Subcutaneous adipose tissue (tissue), 4 donors: Measurements from ENCODE around the gene PIK3C3. TPM values are rescaled to one million over a fixed set of nuclear protein-coding genes. Genes with fewer than 3 reads are reported as not detected.

Experiments
- CTCF ChIP-seq: fragments of 450-650 bp; IDR thresholded peaks from one replicate; pipeline ENCODE4 v1.5.1; 2016; ENCODE audit warnings: low read depth, mild to moderate bottlenecking, control low read depth, antibody characterized with exemption, moderate library complexity
- total RNA-seq, 4 donors: library from RNA; depleted of rRNA; stranded (reverse); fragments of >200 nt; gene quantifications; one replicate each; pipeline ENCODE4 v1.1.0, GENCODE V29; 2016

Gene PIK3C3
- total RNA-seq, 4 donors from 2014 or later, result 41.1 to 60.1 (median 47.6) TPM

GRCh38 chr18:41923446-41923845 lies 31.6 kb upstream of the PIK3C3 start:
- TF ChIP-seq CTCF, result no peak

- no peak for TF ChIP-seq CTCF
Measured at GRCh38 chr18:41928581-41928980, 26.5 kb upstream of the PIK3C3 start.

GRCh38 chr18:41932899-41933298 lies 22.1 kb upstream of the PIK3C3 start:
- no peak for TF ChIP-seq CTCF

- no peak for TF ChIP-seq CTCF
Measured at GRCh38 chr18:41933778-41934177, 21.3 kb upstream of the PIK3C3 start.

GRCh38 chr18:41936471-41937134 lies 18.4 kb upstream of the PIK3C3 start:
- no peak for TF ChIP-seq CTCF

GRCh38 chr18:41938445-41938844 lies 16.6 kb upstream of the PIK3C3 start:
- no peak for TF ChIP-seq CTCF

GRCh38 chr18:41939326-41939725 lies 15.7 kb upstream of the PIK3C3 start:
- no peak for TF ChIP-seq CTCF
